EL (cell line): Measurements from ENCODE around the gene CDC25B.
"Not testable (repeated sequence)": the region's sequence is repeated elsewhere in the genome, so short reads cannot be mapped to it uniquely, and the experiment has no call there.

Experiments
- DNase-seq: peaks from one replicate; pipeline ENCODE4 v3.0.0-alpha.2; 2016

Gene CDC25B

GRCh38 chr20:3840201-3840600 is 44.1 kb downstream of the CDC25B start:
- DNase-seq: peak; percentile 82

GRCh38 chr20:3842348-3842930 is 46.3 kb downstream of the CDC25B start:
- no peak for DNase-seq

- DNase-seq: peak; percentile 92
Observed at GRCh38 chr20:3843490-3843889, 47.4 kb downstream of the CDC25B start.

- DNase-seq: not testable (repeated sequence)
Observed at GRCh38 chr20:3843990-3844619, 48.0 kb downstream of the CDC25B start.

GRCh38 chr20:3846378-3846739 is 50.2 kb downstream of the CDC25B start:
- no peak for DNase-seq

- DNase-seq: peak; percentile 85
Observed at GRCh38 chr20:3846740-3847428, 50.8 kb downstream of the CDC25B start, which contains the start of gene MAVS. Gene MAVS (plus strand): TSS chr20:3846834. CDS start chr20:3854625, 7,791 bp downstream.

- DNase-seq: no peak
Observed at GRCh38 chr20:3847429-3847940, 51.4 kb downstream of the CDC25B start.

GRCh38 chr20:3848565-3848964 is 52.5 kb downstream of the CDC25B start:
- no peak for DNase-seq

GRCh38 chr20:3854462-3854871 is 58.4 kb downstream of the CDC25B start:
- no peak for DNase-seq
